Measurements from ENCODE around the gene COLEC11. TPM values are rescaled to one million over a fixed set of nuclear protein-coding genes. Genes with fewer than 3 reads are reported as not detected.
A peak's percentile ranks its signal among the peaks of the same experiment; 100 is the strongest.

The COLEC11 gene
- total and polyA plus RNA-seq, 2 of the 13 experiments (the other 11 are each of a cell fraction or from before 2014, with no cell fraction given): 1.5 to 3.0 TPM

GRCh38 chr2:3627500-3628100 is 32.7 kb downstream of the COLEC11 start:
- no peak for FAIRE-seq
- intact Hi-C loops (cut with micrococcal nuclease; ENCODE audit: unreplicated experiment): no loop called here
- POLR2A ChIA-PET: no interaction called here
- no TSS peak for BruUV-seq (replicated peaks)
- H3K36me3 ChIP-seq (replicated peaks in 1 of 2; ENCODE audit: control insufficient read depth in 1 of 2, insufficient read depth in 2 of 2, low read length in 2 of 2): no peaks in the 10 kb centered on the region
- no peak overlapping the region for H3K27ac ChIP-seq (ENCODE audit: extremely low read length, insufficient read depth, low read length)
- TF ChIP-seq ZNF18 (CRISPR knock-in tag; IDR thresholded peaks at IDR 0.05; ENCODE audit: insufficient replicate concordance) (no peak), ZBTB4 (CRISPR knock-in tag; IDR thresholded peaks at IDR 0.05; ENCODE audit: borderline replicate concordance) (no peak), AGO2 (optimal IDR thresholded peaks at IDR 0.05; ENCODE audit: low read depth, low read length) (no peak), CREB1 (IDR thresholded peaks at IDR 0.05) (peak; percentile 66), CREB1 (CRISPR knock-in tag; IDR thresholded peaks at IDR 0.05) (no peak), HNRNPL (IDR thresholded peaks at IDR 0.05; ENCODE audit: low read depth, low read length) (peak; percentile 85)
- ATAC-seq: no peak
- in situ Hi-C loops (cut with HindIII; ENCODE audit: extremely low pct_ligation_motif_present, low pct_unique_long_range_greater_than_20kb): no loop called here
- no peak overlapping the region for H3K9ac ChIP-seq (ENCODE audit: insufficient read depth, low read depth, low read length)
- CTCF ChIA-PET (ENCODE audit: low intra/inter-chr PET ratio, low total read pairs): interaction anchor here (2.1 kb wide), 1 partner anchor 23 kb away, joined by 11 read pairs; no protein-coding TSS in a partner anchor
- H3K4me2 ChIP-seq (ENCODE audit: low read depth, low read length): no peak overlapping the region
- no peak overlapping the region for H2AFZ ChIP-seq (ENCODE audit: low read length)
- peaks cover 16% of the 10 kb centered on the region for H3K4me1 ChIP-seq (ENCODE audit: insufficient read depth, low read length)
- no peaks in the 10 kb centered on the region for H3K9me3 ChIP-seq (ENCODE audit: low read length)
- no peaks in the 10 kb centered on the region for H3K79me2 ChIP-seq (ENCODE audit: insufficient read depth, low read length)
- no peak overlapping the region for H3K4me3 ChIP-seq (replicated peaks in 1 of 3; ENCODE audit: insufficient read depth in 1 of 3, low read depth in 2 of 3, low read length in 3 of 3)
- WGBS (ENCODE audit: low lambda C conversion rate): 76% methylated on average over 21 of the region's 21 CpGs
- no peaks in the 10 kb centered on the region for H4K20me1 ChIP-seq (ENCODE audit: insufficient read depth, low read length)
- DNase-seq (ENCODE audit: low spot score): no peak
- H3K27me3 ChIP-seq (ENCODE audit: control insufficient read depth in 1 of 2, insufficient read depth in 2 of 2, low read length in 2 of 2): peaks cover 0 to 20% of the 10 kb centered on the region in 2 experiments; a peak in 3 of 5 replicates
